GM12878 (cell line): ENCODE measurements around the gene H6PD. TPM values are rescaled to one million over a fixed set of nuclear protein-coding genes. Genes with fewer than 3 reads are reported as not detected.
A peak's percentile ranks its signal among the peaks of the same experiment; 100 is the strongest.

ENCODE experiments used
- CHD2 ChIP-seq: IDR thresholded peaks from 2 replicates; pipeline ENCODE4 v1.6.1; 2011; ENCODE audit warnings: low read depth, low read length, improper control_type of control experiment, borderline replicate concordance
- CREB1 ChIP-seq: IDR thresholded peaks from 2 replicates; pipeline ENCODE4 v1.6.1; 2012; ENCODE audit warnings: low read depth, mild to moderate bottlenecking, inconsistent platforms
- FOXK2 ChIP-seq: fragments of 450-650 bp; IDR thresholded peaks from 2 replicates; pipeline ENCODE4 v1.6.1; 2017; ENCODE audit warnings: mild to moderate bottlenecking, moderate library complexity
- JUNB ChIP-seq: IDR thresholded peaks from 2 replicates; pipeline ENCODE4 v1.6.1; 2016; ENCODE audit warnings: antibody characterized with exemption, mild to moderate bottlenecking
- JUND ChIP-seq: IDR thresholded peaks from 2 replicates; pipeline ENCODE4 v1.6.1; 2012; ENCODE audit warnings: low read depth, mild to moderate bottlenecking, low read length, improper control_type of control experiment, moderate library complexity
- NFIC ChIP-seq: IDR thresholded peaks from 2 replicates; pipeline ENCODE4 v1.6.1; 2012; ENCODE audit warnings: low read depth, mild to moderate bottlenecking, inconsistent platforms, low read length, moderate library complexity
- NFYA ChIP-seq: IDR thresholded peaks from 2 replicates; pipeline ENCODE4 v1.6.1; 2011; ENCODE audit warnings: low read depth, mild to moderate bottlenecking, low read length, improper control_type of control experiment, borderline replicate concordance
- NRF1 ChIP-seq: conservative IDR thresholded peaks from 2 replicates; pipeline ENCODE4 v1.6.1; 2011; ENCODE audit warnings: mild to moderate bottlenecking, low read depth, low read length, improper control_type of control experiment
- PAX5 ChIP-seq: IDR thresholded peaks from 2 replicates; pipeline ENCODE4 v1.6.1; 2011; ENCODE audit warnings: low read depth, low read length, borderline replicate concordance
- RAD51 ChIP-seq: fragments of 450-650 bp; IDR thresholded peaks from 2 replicates; pipeline ENCODE4 v1.6.1; 2016; ENCODE audit warnings: moderate library complexity, mild to moderate bottlenecking, inconsistent platforms
- RB1 ChIP-seq: fragments of 450-650 bp; formaldehyde crosslinking; IDR thresholded peaks from 2 replicates; pipeline ENCODE4 v1.6.1; 2017; ENCODE audit warnings: mild to moderate bottlenecking, borderline replicate concordance
- SMAD1 ChIP-seq: fragments of 450-650 bp; IDR thresholded peaks from 2 replicates; pipeline ENCODE4 v1.6.1; 2018; ENCODE audit warnings: mild to moderate bottlenecking, low read depth; ENCODE audit not compliant: partially characterized antibody
- TCF7 ChIP-seq: IDR thresholded peaks from 2 replicates; pipeline ENCODE4 v1.6.1; 2014; ENCODE audit warnings: antibody characterized with exemption, borderline replicate concordance
- WRNIP1 ChIP-seq: IDR thresholded peaks from 2 replicates; pipeline ENCODE4 v1.6.1; 2011; ENCODE audit warnings: low read depth, low read length, improper control_type of control experiment, borderline replicate concordance
- YBX1 ChIP-seq: fragments of 450-650 bp; IDR thresholded peaks from 2 replicates; pipeline ENCODE4 v1.6.1; 2016; ENCODE audit warnings: antibody characterized with exemption
- ZNF207 ChIP-seq: fragments of 450-650 bp; IDR thresholded peaks from 2 replicates; pipeline ENCODE4 v1.6.1; 2014; ENCODE audit warnings: antibody characterized with exemption, mild to moderate bottlenecking, borderline replicate concordance
- ZNF384 ChIP-seq: IDR thresholded peaks from 2 replicates; pipeline ENCODE4 v1.6.1; 2012; ENCODE audit warnings: low read depth, mild to moderate bottlenecking, low read length, improper control_type of control experiment, borderline replicate concordance
- polyA plus RNA-seq, 11 experiments: library from polyadenylated mRNA; depleted of rRNA in 4 of 11; unstranded in 6 of 11; stranded (reverse) in 5 of 11; fragments of >200 nt; fragmentation: Nextera tagmentation in 4 of 11; fragmentation: Illumina TruSeq in 1 of 11; extraction: Ambion mirVana in 4 of 11; extraction: Trizol in 1 of 11; gene quantifications; 1 replicate in 1 of 11; 2 replicates in 10 of 11; pipeline versions ENCODE4 v1.2.1 to v1.2.3, GENCODE V29; 2011 to 2016; ENCODE audit warnings: inconsistent platforms in 2 of 11, missing spikeins in 2 of 11, low read depth in 1 of 11
- total RNA-seq, 4 experiments: library from RNA; depleted of rRNA in 3 of 4; stranded (reverse); fragments of >200 nt in 3 of 4; fragmentation: Illumina TruSeq in 1 of 4; extraction: Trizol in 1 of 4; gene quantifications; 2 replicates each; pipeline versions ENCODE4 v1.2.1 to v1.2.3, GENCODE V29; 2013 to 2021
- TF ChIP-seq, protein P1 (sequence below): IDR thresholded peaks from 2 replicates; pipeline ENCODE4 v1.6.1; 2012; ENCODE audit warnings: mild to moderate bottlenecking, low read depth, low read length
- TF ChIP-seq, protein P2 (sequence below): IDR thresholded peaks from 2 replicates; pipeline ENCODE4 v1.6.1; 2011; ENCODE audit warnings: borderline replicate concordance, low read depth, mild to moderate bottlenecking, moderate library complexity, low read length; ENCODE audit not compliant: insufficient read depth, poor library complexity, severe bottlenecking
- TF ChIP-seq, protein P3 (sequence below): fragments of 450-650 bp; IDR thresholded peaks from 2 replicates; pipeline ENCODE4 v1.6.1; 2017; ENCODE audit warnings: borderline replicate concordance
- TF ChIP-seq, protein P4 (sequence below): fragments of 450-650 bp; formaldehyde crosslinking; IDR thresholded peaks from 2 replicates; pipeline ENCODE4 v1.4.0; 2020; ENCODE audit warnings: mild to moderate bottlenecking, moderate library complexity

The H6PD gene
- total and polyA plus RNA-seq, 10 of the 15 experiments (the other 5 are each of a cell fraction or from before 2014, with no cell fraction given), result 1.2 to 20.7 (median 7.7) TPM

DNA sequence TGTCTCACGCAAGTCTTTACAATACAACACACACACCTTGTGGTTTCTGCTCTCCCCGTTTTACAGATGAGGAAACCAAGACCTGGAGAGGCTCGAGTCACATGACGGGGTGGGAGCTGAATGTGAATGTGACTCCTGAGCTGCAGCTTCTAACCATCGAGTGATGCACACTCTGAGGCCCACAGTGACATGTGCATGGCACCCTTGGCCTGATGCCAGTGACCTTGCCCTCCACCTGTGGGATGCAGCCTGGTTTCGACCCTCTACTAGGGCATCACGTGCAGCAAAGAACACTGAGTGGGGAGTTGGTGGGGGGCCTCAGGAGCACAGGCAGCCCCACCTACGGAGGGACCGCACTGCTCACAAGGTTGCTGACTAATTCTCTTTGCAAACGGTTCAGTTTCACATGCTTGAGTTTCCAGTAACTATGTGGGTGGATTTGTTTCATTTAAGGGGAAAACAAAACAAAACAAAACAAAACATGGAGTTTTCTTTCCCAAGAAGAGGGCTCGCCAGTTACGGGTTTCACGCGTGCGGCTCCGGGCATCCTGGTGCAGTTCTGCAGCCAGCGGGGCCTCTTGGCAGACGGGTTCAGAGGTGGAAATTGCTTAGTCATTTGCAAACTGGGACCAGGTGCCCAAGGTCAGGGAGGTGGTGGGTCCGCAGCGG, 81.0 kb downstream of the H6PD start (continued):
- TF ChIP-seq, protein P1, sequence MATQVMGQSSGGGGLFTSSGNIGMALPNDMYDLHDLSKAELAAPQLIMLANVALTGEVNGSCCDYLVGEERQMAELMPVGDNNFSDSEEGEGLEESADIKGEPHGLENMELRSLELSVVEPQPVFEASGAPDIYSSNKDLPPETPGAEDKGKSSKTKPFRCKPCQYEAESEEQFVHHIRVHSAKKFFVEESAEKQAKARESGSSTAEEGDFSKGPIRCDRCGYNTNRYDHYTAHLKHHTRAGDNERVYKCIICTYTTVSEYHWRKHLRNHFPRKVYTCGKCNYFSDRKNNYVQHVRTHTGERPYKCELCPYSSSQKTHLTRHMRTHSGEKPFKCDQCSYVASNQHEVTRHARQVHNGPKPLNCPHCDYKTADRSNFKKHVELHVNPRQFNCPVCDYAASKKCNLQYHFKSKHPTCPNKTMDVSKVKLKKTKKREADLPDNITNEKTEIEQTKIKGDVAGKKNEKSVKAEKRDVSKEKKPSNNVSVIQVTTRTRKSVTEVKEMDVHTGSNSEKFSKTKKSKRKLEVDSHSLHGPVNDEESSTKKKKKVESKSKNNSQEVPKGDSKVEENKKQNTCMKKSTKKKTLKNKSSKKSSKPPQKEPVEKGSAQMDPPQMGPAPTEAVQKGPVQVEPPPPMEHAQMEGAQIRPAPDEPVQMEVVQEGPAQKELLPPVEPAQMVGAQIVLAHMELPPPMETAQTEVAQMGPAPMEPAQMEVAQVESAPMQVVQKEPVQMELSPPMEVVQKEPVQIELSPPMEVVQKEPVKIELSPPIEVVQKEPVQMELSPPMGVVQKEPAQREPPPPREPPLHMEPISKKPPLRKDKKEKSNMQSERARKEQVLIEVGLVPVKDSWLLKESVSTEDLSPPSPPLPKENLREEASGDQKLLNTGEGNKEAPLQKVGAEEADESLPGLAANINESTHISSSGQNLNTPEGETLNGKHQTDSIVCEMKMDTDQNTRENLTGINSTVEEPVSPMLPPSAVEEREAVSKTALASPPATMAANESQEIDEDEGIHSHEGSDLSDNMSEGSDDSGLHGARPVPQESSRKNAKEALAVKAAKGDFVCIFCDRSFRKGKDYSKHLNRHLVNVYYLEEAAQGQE, result no peak
- no peak for TF ChIP-seq SMAD1
- TF ChIP-seq CREB1, result no peak
- no peak for TF ChIP-seq NFIC
- TF ChIP-seq WRNIP1, result no peak
- 0 out of 2 replicates have a peak, but pooled peaks have one; percentile 56 for TF ChIP-seq PAX5
- no peak for TF ChIP-seq ZNF384
- TF ChIP-seq NRF1, result no peak
- no peak for TF ChIP-seq TCF7
- TF ChIP-seq, protein P2, sequence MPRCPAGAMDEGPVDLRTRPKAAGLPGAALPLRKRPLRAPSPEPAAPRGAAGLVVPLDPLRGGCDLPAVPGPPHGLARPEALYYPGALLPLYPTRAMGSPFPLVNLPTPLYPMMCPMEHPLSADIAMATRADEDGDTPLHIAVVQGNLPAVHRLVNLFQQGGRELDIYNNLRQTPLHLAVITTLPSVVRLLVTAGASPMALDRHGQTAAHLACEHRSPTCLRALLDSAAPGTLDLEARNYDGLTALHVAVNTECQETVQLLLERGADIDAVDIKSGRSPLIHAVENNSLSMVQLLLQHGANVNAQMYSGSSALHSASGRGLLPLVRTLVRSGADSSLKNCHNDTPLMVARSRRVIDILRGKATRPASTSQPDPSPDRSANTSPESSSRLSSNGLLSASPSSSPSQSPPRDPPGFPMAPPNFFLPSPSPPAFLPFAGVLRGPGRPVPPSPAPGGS, result peak; percentile 51
- TF ChIP-seq FOXK2, result no peak
- TF ChIP-seq RB1, result no peak
- TF ChIP-seq YBX1, result no peak
- TF ChIP-seq, protein P3, sequence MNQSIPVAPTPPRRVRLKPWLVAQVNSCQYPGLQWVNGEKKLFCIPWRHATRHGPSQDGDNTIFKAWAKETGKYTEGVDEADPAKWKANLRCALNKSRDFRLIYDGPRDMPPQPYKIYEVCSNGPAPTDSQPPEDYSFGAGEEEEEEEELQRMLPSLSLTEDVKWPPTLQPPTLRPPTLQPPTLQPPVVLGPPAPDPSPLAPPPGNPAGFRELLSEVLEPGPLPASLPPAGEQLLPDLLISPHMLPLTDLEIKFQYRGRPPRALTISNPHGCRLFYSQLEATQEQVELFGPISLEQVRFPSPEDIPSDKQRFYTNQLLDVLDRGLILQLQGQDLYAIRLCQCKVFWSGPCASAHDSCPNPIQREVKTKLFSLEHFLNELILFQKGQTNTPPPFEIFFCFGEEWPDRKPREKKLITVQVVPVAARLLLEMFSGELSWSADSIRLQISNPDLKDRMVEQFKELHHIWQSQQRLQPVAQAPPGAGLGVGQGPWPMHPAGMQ, result no peak
- TF ChIP-seq JUNB, result peak; percentile 35; the same call in 1 of the 2 replicates
- TF ChIP-seq CHD2, result no peak
- TF ChIP-seq ZNF207, result no peak
- TF ChIP-seq NFYA, result no peak
- TF ChIP-seq RAD51, result peak; percentile 63
- no peak for TF ChIP-seq JUND
- TF ChIP-seq, protein P4, sequence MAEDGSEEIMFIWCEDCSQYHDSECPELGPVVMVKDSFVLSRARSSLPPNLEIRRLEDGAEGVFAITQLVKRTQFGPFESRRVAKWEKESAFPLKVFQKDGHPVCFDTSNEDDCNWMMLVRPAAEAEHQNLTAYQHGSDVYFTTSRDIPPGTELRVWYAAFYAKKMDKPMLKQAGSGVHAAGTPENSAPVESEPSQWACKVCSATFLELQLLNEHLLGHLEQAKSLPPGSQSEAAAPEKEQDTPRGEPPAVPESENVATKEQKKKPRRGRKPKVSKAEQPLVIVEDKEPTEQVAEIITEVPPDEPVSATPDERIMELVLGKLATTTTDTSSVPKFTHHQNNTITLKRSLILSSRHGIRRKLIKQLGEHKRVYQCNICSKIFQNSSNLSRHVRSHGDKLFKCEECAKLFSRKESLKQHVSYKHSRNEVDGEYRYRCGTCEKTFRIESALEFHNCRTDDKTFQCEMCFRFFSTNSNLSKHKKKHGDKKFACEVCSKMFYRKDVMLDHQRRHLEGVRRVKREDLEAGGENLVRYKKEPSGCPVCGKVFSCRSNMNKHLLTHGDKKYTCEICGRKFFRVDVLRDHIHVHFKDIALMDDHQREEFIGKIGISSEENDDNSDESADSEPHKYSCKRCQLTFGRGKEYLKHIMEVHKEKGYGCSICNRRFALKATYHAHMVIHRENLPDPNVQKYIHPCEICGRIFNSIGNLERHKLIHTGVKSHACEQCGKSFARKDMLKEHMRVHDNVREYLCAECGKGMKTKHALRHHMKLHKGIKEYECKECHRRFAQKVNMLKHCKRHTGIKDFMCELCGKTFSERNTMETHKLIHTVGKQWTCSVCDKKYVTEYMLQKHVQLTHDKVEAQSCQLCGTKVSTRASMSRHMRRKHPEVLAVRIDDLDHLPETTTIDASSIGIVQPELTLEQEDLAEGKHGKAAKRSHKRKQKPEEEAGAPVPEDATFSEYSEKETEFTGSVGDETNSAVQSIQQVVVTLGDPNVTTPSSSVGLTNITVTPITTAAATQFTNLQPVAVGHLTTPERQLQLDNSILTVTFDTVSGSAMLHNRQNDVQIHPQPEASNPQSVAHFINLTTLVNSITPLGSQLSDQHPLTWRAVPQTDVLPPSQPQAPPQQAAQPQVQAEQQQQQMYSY (CRISPR knock-in tag), result no peak
